Embryonic facial prominence (tissue), 1 donor: ENCODE data around the gene SLC35G4.
"Not testable (repeated sequence)": the region's sequence is repeated elsewhere in the genome, so short reads cannot be mapped to it uniquely, and the experiment has no call there.

Experiments
- DNase-seq: peaks from one replicate; pipeline ENCODE4 v3.0.0-alpha.2; 2016; ENCODE audit errors: extremely low spot score

Gene SLC35G4

GRCh38 chr18:11609488-11609887 lies at the start of gene SLC35G4:
Gene SLC35G4 (plus strand): TSS chr18:11609596. CDS start chr18:11609596, 0 bp downstream.
- DNase-seq: not testable (repeated sequence)

- no peak for DNase-seq
Observed at GRCh38 chr18:11561293-11561692, 48.1 kb upstream of the SLC35G4 start.

- no peak for DNase-seq
Observed at GRCh38 chr18:11565716-11566115, 43.7 kb upstream of the SLC35G4 start.

GRCh38 chr18:11566236-11566965 lies 43.0 kb upstream of the SLC35G4 start:
- no peak for DNase-seq

- DNase-seq: no peak
Observed at GRCh38 chr18:11567396-11567795, 42.0 kb upstream of the SLC35G4 start.

GRCh38 chr18:11570073-11570588 lies 39.3 kb upstream of the SLC35G4 start:
- no peak for DNase-seq

- no peak for DNase-seq
Observed at GRCh38 chr18:11570769-11571412, 38.5 kb upstream of the SLC35G4 start.

- DNase-seq: no peak
Observed at GRCh38 chr18:11572201-11572600, 37.2 kb upstream of the SLC35G4 start.

- DNase-seq: no peak
Observed at GRCh38 chr18:11574545-11574944, 34.9 kb upstream of the SLC35G4 start.

GRCh38 chr18:11577271-11578112 lies 31.9 kb upstream of the SLC35G4 start:
- no peak for DNase-seq

- no peak for DNase-seq
Observed at GRCh38 chr18:11578799-11579198, 30.6 kb upstream of the SLC35G4 start.

- DNase-seq: no peak
Observed at GRCh38 chr18:11579916-11580315, 29.5 kb upstream of the SLC35G4 start.

GRCh38 chr18:11581286-11581685 lies 28.1 kb upstream of the SLC35G4 start:
- DNase-seq: no peak

GRCh38 chr18:11585596-11585995 lies 23.8 kb upstream of the SLC35G4 start:
- no peak for DNase-seq

- no peak for DNase-seq
Observed at GRCh38 chr18:11586896-11587295, 22.5 kb upstream of the SLC35G4 start.

GRCh38 chr18:11587432-11587831 lies 22.0 kb upstream of the SLC35G4 start:
- no peak for DNase-seq

GRCh38 chr18:11587846-11588245 lies 21.6 kb upstream of the SLC35G4 start:
- no peak for DNase-seq

GRCh38 chr18:11591957-11592356 lies 17.4 kb upstream of the SLC35G4 start:
- no peak for DNase-seq

- no peak for DNase-seq
Observed at GRCh38 chr18:11600321-11600720, 9.1 kb upstream of the SLC35G4 start.

- DNase-seq: no peak
Observed at GRCh38 chr18:11607906-11608305, 1.5 kb upstream of the SLC35G4 start.

GRCh38 chr18:11608618-11609017 lies 778 bp upstream of the SLC35G4 start:
- DNase-seq: not testable (repeated sequence)

GRCh38 chr18:11613073-11613472 lies 3.7 kb downstream of the SLC35G4 start:
- DNase-seq: not testable (repeated sequence)
